ENCODE results near the gene TTPAL. TPM values are rescaled to one million over a fixed set of nuclear protein-coding genes. Genes with fewer than 3 reads are reported as not detected.

Gene TTPAL
- total and polyA plus RNA-seq, 10 of the 15 experiments (the other 5 are each of a cell fraction or from before 2014, with no cell fraction given) = 4.0 to 24.0 (median 9.3) TPM

DNA sequence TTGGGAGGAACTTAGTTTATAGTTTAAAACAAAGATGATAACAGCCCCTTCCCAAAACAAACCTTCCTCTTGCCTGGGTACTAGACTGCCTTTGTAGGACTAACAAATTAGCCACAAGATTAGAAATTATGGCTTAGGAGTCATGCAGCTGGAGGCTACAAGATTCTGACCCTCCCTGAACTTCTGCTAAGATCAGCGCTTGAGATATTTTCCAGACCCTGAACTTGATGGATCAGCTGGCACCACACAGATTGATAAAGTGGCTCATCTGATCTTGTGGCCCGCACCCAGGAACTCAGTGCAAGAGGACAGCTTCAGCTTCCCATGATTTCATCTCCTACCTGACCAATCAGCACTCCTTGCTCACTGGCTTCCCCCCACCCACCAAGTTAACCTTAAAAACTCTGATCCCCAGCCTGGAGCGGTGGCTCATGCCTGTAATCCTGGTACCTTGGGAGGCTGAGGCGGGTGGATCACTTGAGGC, 52.1 kb downstream of the TTPAL start:
- TF ChIP-seq CBFB (IDR thresholded peaks at IDR 0.05; ENCODE audit: low read depth) = no peak
- Histone ChIP-seq H3K9me3 (replicated peaks; ENCODE audit: control insufficient read depth, insufficient read depth, low read length) (no peaks in the 10 kb centered on the region), H2AFZ (ENCODE audit: control insufficient read depth, low read depth, low read length) (no peak overlapping the region), H3K4me2 (ENCODE audit: control insufficient read depth, insufficient read depth) (no peak overlapping the region), H3K4me1 (ENCODE audit: control insufficient read depth, insufficient read depth, low read length) (no peaks in the 10 kb centered on the region; the same call in 1 of the 2 replicates), H3K4me3 (no peak overlapping the region), H3K36me3 (ENCODE audit: control insufficient read depth in 2 of 2, insufficient read depth in 2 of 2, low read length in 1 of 2) (no peaks in the 10 kb centered on the region), H4K20me1 (ENCODE audit: control insufficient read depth, insufficient read depth) (no peaks in the 10 kb centered on the region), H3K9ac (ENCODE audit: control insufficient read depth, insufficient read depth, low read length) (no peak overlapping the region), H3K79me2 (ENCODE audit: control insufficient read depth, insufficient read depth, low read length) (no peaks in the 10 kb centered on the region), H3K27ac (ENCODE audit: control insufficient read depth, insufficient read depth) (no peak overlapping the region), H3K27me3 (replicated peaks in 1 of 2; ENCODE audit: control insufficient read depth in 2 of 2, insufficient read depth in 2 of 2, low read length in 1 of 2) (no peaks in the 10 kb centered on the region)
- POLR2A ChIA-PET = interaction anchor here (0.9 kb wide), 1 partner anchor 9 kb away, joined by 6 read pairs; no protein-coding TSS in a partner anchor
- intact Hi-C loops (cut with micrococcal nuclease; ENCODE audit: unreplicated experiment) = no loop called here
- CTCF ChIA-PET = interaction anchor here (1.0 kb wide), 1 partner anchor 19 kb away, joined by 3 read pairs; no protein-coding TSS in a partner anchor
- WGBS (ENCODE audit: insufficient coverage, insufficient replicate concordance, low lambda C conversion rate, missing lambda C conversion rate) = 97% methylated on average over 4 of the region's 4 CpGs
- RAD21 ChIA-PET (ENCODE audit: unreplicated experiment) = no interaction called here
- DNase-seq (ENCODE audit: low read depth, low spot score) = no peak
- in situ Hi-C loops (cut with MboI) = no loop called here
- BruUV-seq (replicated peaks) = no TSS peak
- SMC1A ChIA-PET (ENCODE audit: uncharacterized antibody, unreplicated experiment) = interaction anchor here (0.6 kb wide), 2 partner anchors 14 to 81 kb away, joined by 3 read pairs; no protein-coding TSS in a partner anchor
- ATAC-seq = no peak
- FAIRE-seq = no peak

DNA sequence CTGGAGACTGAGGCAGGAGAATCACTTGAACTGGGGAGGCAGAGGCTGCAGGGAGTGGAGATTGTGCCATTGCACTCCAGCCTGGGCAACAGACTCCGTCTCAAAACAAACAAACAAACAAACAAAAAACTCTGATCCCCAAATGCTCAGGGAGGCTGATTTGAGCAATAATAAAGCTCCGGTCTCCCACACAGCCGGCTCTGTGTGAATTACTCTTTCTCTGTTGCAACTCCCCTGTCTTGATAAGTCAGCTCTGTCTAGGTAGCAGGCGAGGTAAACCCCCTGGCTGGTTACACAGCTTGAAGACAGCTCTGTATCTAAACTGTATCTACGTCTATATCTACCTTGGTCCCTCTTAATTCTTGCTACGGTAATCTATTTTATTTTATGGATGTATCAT, 52.6 kb downstream of the TTPAL start:
- DNase-seq (ENCODE audit: low read depth, low spot score) (no peak), FAIRE-seq (no peak), ATAC-seq (no peak)
- no peak for TF ChIP-seq NR2C2 (IDR thresholded peaks at IDR 0.05; ENCODE audit: borderline replicate concordance, control insufficient read depth, insufficient read length, low read depth)
- no peak for TF ChIP-seq ATF7 (IDR thresholded peaks at IDR 0.05; ENCODE audit: low read depth)
- no peak for TF ChIP-seq ZNF274 (IDR thresholded peaks at IDR 0.05; ENCODE audit: insufficient read depth, insufficient read length)
- TF ChIP-seq, protein P1, sequence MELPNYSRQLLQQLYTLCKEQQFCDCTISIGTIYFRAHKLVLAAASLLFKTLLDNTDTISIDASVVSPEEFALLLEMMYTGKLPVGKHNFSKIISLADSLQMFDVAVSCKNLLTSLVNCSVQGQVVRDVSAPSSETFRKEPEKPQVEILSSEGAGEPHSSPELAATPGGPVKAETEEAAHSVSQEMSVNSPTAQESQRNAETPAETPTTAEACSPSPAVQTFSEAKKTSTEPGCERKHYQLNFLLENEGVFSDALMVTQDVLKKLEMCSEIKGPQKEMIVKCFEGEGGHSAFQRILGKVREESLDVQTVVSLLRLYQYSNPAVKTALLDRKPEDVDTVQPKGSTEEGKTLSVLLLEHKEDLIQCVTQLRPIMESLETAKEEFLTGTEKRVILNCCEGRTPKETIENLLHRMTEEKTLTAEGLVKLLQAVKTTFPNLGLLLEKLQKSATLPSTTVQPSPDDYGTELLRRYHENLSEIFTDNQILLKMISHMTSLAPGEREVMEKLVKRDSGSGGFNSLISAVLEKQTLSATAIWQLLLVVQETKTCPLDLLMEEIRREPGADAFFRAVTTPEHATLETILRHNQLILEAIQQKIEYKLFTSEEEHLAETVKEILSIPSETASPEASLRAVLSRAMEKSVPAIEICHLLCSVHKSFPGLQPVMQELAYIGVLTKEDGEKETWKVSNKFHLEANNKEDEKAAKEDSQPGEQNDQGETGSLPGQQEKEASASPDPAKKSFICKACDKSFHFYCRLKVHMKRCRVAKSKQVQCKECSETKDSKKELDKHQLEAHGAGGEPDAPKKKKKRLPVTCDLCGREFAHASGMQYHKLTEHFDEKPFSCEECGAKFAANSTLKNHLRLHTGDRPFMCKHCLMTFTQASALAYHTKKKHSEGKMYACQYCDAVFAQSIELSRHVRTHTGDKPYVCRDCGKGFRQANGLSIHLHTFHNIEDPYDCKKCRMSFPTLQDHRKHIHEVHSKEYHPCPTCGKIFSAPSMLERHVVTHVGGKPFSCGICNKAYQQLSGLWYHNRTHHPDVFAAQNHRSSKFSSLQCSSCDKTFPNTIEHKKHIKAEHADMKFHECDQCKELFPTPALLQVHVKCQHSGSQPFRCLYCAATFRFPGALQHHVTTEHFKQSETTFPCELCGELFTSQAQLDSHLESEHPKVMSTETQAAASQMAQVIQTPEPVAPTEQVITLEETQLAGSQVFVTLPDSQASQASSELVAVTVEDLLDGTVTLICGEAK (IDR thresholded peaks at IDR 0.05; ENCODE audit: borderline replicate concordance) = no peak
- no peak for TF ChIP-seq SREBF2 (IDR thresholded peaks at IDR 0.05; ENCODE audit: low read length)
- TF ChIP-seq BHLHE40 (IDR thresholded peaks at IDR 0.05; ENCODE audit: borderline replicate concordance in 1 of 2, low read depth in 2 of 2, low read length in 1 of 2) = no peak
- TF ChIP-seq IRF4 (IDR thresholded peaks at IDR 0.05; ENCODE audit: low read depth, low read length) = no peak
- TF ChIP-seq RAD51 (IDR thresholded peaks at IDR 0.05) = no peak
- no peak for TF ChIP-seq HCFC1 (IDR thresholded peaks at IDR 0.05; ENCODE audit: low read length)
- no peak for TF ChIP-seq NFXL1 (IDR thresholded peaks at IDR 0.05; ENCODE audit: borderline replicate concordance)
- no peak for TF ChIP-seq HDAC6 (IDR thresholded peaks at IDR 0.05; ENCODE audit: unreplicated experiment)
- ChIA-PET RAD21 (ENCODE audit: unreplicated experiment) (no interaction called here), POLR2A (interaction anchor here (0.9 kb wide), 1 partner anchor 10 kb away, joined by 6 read pairs; no protein-coding TSS in a partner anchor), SMC1A (ENCODE audit: uncharacterized antibody, unreplicated experiment) (interaction anchor here (0.6 kb wide), 2 partner anchors 13 to 80 kb away, joined by 3 read pairs; no protein-coding TSS in a partner anchor), CTCF (interaction anchor here (1.0 kb wide), 1 partner anchor 19 kb away, joined by 3 read pairs; no protein-coding TSS in a partner anchor)
- Histone ChIP-seq H3K36me3 (ENCODE audit: control insufficient read depth in 2 of 2, insufficient read depth in 2 of 2, low read length in 1 of 2) (no peaks in the 10 kb centered on the region), H3K79me2 (ENCODE audit: control insufficient read depth, insufficient read depth, low read length) (no peaks in the 10 kb centered on the region), H3K9me3 (replicated peaks; ENCODE audit: control insufficient read depth, insufficient read depth, low read length) (no peaks in the 10 kb centered on the region), H3K4me1 (ENCODE audit: control insufficient read depth, insufficient read depth, low read length) (no peaks in the 10 kb centered on the region; the same call in 1 of the 2 replicates), H3K27me3 (replicated peaks in 1 of 2; ENCODE audit: control insufficient read depth in 2 of 2, insufficient read depth in 2 of 2, low read length in 1 of 2) (no peaks in the 10 kb centered on the region), H2AFZ (ENCODE audit: control insufficient read depth, low read depth, low read length) (no peak overlapping the region), H4K20me1 (ENCODE audit: control insufficient read depth, insufficient read depth) (no peaks in the 10 kb centered on the region), H3K9ac (ENCODE audit: control insufficient read depth, insufficient read depth, low read length) (no peak overlapping the region), H3K4me2 (ENCODE audit: control insufficient read depth, insufficient read depth) (no peak overlapping the region), H3K4me3 (no peak overlapping the region), H3K27ac (ENCODE audit: control insufficient read depth, insufficient read depth) (no peak overlapping the region)
- in situ Hi-C loops (cut with MboI) = no loop called here
- no TSS peak for BruUV-seq (replicated peaks)
- intact Hi-C loops (cut with micrococcal nuclease; ENCODE audit: unreplicated experiment) = no loop called here
- WGBS (ENCODE audit: insufficient coverage, insufficient replicate concordance, low lambda C conversion rate, missing lambda C conversion rate) = 53% methylated on average over 6 of the region's 6 CpGs

Data from GM12878 (cell line).